Measurements from ENCODE around the gene CCNK.

CCNK gene

DNA sequence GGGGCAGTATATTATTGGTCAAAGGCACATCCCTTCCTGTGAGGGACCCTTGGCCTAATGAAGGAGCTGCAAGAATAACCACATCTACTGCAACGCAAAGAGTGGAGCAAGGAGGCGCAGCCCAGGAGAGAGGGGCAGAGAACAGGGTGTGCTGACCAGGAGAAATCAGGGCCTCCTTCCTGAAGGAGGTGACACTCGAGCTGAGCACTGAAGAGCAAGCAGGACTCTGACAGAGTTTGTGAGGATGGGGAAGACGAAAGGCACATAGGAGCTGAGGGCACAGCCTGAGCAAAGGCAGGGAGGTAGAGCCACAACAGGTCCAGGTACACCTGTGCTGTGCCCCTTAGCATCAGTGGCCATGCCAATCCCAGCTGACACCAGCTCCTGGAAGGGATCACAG is 62.2 kb downstream of the CCNK start:
- no peak overlapping the region for H3K27ac ChIP-seq

DNA sequence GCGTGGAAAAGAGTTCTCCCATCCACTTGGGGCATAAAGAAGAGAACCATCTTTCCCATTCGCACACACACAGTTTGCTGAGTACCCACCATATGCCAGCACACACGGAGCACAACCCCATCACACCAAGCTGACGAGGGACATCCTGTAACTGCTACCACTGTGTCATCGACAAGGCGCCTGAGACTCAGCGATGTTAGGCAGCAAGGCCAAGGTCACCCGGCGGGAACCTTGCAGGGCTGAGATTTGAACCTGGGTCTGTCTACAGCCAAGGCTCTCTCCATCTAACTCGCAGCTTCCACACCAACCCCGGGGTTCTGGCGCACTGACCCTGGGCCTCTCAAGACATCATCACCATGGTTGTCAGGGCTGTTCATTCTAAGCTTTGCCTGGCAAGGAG is 62.8 kb downstream of the CCNK start:
- TF ChIP-seq, protein P1, sequence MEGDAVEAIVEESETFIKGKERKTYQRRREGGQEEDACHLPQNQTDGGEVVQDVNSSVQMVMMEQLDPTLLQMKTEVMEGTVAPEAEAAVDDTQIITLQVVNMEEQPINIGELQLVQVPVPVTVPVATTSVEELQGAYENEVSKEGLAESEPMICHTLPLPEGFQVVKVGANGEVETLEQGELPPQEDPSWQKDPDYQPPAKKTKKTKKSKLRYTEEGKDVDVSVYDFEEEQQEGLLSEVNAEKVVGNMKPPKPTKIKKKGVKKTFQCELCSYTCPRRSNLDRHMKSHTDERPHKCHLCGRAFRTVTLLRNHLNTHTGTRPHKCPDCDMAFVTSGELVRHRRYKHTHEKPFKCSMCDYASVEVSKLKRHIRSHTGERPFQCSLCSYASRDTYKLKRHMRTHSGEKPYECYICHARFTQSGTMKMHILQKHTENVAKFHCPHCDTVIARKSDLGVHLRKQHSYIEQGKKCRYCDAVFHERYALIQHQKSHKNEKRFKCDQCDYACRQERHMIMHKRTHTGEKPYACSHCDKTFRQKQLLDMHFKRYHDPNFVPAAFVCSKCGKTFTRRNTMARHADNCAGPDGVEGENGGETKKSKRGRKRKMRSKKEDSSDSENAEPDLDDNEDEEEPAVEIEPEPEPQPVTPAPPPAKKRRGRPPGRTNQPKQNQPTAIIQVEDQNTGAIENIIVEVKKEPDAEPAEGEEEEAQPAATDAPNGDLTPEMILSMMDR (conservative IDR thresholded peaks at IDR 0.05) = no peak
- no peak for TF ChIP-seq ZFX (IDR thresholded peaks at IDR 0.05)
- no peak overlapping the region for H3K27ac ChIP-seq

More for the DNA sequence above, 62.2 kb downstream of the CCNK start:
- TF ChIP-seq, protein P1 (conservative IDR thresholded peaks at IDR 0.05) = no peak
- no peak for TF ChIP-seq ZFX (IDR thresholded peaks at IDR 0.05)

DNA sequence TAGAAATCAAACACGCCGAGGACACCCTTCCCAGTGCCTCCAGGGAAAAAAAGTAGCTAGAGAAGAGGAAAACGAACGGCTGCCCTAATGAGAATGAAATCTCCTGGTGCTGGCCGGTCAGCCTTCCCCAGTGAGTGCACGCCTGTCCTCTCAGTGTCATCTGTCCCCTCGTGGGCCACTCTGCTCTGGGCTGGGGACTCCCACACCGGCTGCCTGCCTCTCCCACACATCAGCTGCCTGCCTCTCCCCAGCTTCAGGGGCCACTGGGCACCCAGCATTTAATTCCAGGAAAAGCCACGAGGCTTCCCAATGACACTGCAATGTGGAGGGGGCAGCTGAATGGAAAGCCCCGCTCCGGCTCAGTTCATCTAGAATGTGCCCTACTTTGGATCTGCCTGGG is 63.8 kb downstream of the CCNK start:
- TF ChIP-seq, protein P1 (conservative IDR thresholded peaks at IDR 0.05) = no peak
- TF ChIP-seq ZFX (IDR thresholded peaks at IDR 0.05) = no peak
- no peak overlapping the region for H3K27ac ChIP-seq

DNA sequence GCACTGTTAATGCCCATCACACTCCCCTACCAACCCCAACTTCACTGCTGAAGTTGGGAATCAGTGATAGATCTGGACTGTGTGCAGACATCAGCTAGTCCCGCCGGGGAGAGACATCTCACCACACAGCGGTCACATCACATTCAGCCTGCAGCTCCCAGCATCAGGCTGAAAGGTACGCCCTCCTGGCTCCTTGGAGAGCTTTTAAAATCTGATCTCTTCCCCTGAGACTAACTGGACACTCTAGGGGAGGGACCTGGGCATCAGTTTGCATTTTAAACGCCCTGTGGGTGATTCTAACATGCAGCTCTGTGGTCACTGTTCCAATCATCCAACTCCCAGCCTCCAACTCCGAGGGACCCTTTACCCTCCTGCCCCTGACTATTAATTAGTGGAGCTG is 64.4 kb downstream of the CCNK start:
- TF ChIP-seq, protein P1 (conservative IDR thresholded peaks at IDR 0.05) = no peak
- no peak for TF ChIP-seq ZFX (IDR thresholded peaks at IDR 0.05)
- no peak overlapping the region for H3K27ac ChIP-seq

DNA sequence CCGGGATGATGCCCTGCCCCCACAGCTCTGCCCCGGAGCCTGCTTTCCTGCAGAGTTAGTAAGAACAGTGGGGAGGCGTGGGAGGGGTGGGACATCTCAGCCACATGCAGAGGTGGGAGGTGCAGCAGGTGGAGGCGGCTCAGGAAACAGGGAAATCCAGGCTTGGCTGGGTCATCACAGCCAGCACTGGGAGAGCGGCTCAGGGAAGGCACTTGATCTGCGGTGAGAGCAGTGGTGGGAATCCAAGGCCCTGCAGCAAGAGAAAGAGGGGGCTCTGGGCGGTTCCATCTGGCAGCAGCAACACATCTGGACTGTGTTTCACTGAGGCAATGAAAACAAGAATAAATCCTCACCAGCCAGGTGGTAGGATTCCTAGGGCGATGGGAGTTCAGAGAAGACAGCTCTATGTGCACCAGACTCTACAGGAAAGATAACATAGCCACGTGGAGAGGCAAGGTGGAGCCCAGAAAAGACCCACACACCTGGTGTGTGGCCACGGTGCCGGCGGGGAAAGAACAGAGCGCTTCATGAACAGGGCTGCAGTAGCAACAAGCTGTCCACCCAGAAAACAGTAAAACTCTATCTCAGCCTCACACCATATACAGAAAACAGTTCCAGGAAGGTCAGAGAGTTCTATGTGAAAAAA is 65.1 kb downstream of the CCNK start:
- H3K27ac ChIP-seq = no peak overlapping the region
- no peak for TF ChIP-seq ZFX (IDR thresholded peaks at IDR 0.05)
- TF ChIP-seq, protein P1 (conservative IDR thresholded peaks at IDR 0.05) = no peak

DNA sequence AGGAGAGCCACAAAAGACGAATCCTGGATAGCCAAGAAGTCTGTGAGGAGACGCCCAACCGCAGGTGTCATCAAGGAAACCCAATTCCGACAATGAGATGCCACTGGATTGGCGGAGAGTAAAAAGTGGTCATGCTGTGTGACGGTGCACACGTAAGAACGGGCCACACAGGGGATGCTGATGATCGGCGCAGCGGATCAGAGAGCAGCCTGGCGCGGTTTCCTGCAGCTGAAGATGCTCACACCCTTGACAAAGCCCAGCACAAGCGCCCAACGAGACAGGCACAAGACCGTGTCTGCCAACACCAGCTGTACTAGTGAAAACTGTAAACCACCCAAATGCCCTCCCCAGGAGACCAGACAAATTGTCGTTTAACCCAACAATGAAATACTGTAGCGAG is 67.0 kb downstream of the CCNK start:
- H3K27ac ChIP-seq = no peak overlapping the region
- TF ChIP-seq, protein P1 (conservative IDR thresholded peaks at IDR 0.05) = no peak
- TF ChIP-seq ZFX (IDR thresholded peaks at IDR 0.05) = no peak

DNA sequence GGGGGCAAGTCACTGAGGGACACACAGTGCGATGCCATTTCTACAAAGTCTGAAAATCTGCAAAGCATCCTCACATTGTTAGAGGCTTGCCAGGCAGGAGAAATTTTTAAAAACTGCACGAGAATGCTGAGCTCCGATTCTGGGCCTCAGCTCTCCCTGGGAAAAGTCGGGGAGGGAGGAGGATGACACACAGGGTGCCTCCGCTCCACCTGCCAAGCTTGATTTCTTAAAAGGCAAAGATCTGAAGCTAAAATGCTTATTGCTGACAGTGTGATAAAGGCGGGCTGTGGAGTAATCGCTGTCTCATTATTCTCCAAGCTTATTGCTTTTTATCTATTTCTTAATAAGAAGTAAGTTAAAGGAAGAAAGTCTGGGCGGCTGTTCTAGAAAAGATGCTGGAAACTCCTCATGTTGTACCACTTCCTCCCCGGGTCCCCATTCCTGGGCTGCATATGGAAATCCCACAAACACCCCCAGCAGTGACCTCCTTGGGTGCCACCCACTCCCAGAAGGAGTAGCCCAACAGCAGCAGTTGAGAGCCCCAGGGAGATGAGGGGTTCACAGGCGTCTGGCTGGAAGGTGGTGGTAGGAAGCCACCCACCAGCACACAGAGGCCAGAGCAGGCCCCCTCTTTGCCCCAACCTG is 67.8 kb downstream of the CCNK start:
- no peak overlapping the region for H3K27ac ChIP-seq
- TF ChIP-seq, protein P1 (conservative IDR thresholded peaks at IDR 0.05) = no peak
- TF ChIP-seq ZFX (IDR thresholded peaks at IDR 0.05) = no peak

Data from C4-2B (cell line).